ENCODE results near the gene EPHA10. TPM values are rescaled to one million over a fixed set of nuclear protein-coding genes. Genes with fewer than 3 reads are reported as not detected.
"Not testable (repeated sequence)": the region's sequence is repeated elsewhere in the genome, so short reads cannot be mapped to it uniquely, and the experiment has no call there.

The EPHA10 gene
- total RNA-seq, 1 donor from 2014 or later, result 0.37 TPM

- no peaks in the 10 kb centered on the region for H3K36me3 Mint-ChIP-seq (ENCODE audit: low read depth)
- no peak for TF ChIP-seq CTCF (IDR thresholded peaks at IDR 0.05)
- DNase-seq (ENCODE audit: low spot score), result no peak
- no peak overlapping the region for H3K4me3 Mint-ChIP-seq (ENCODE audit: unreplicated experiment)
- no peaks in the 10 kb centered on the region for H3K4me1 Mint-ChIP-seq (ENCODE audit: low read depth)
- no peaks in the 10 kb centered on the region for H3K9me3 Mint-ChIP-seq (ENCODE audit: low read depth)
- peaks cover 49% of the 10 kb centered on the region for H3K27me3 Mint-ChIP-seq (ENCODE audit: low read depth)
- H3K27ac Mint-ChIP-seq (ENCODE audit: unreplicated experiment), result no peak overlapping the region
Observed at GRCh38 chr1:37782491-37782890, 17.6 kb upstream of the EPHA10 start.

- Mint-ChIP-seq H3K9me3 (ENCODE audit: low read depth) (peaks cover 5% of the 10 kb centered on the region), H3K4me3 (ENCODE audit: unreplicated experiment) (no peak overlapping the region), H3K27me3 (ENCODE audit: low read depth) (peaks cover 39% of the 10 kb centered on the region), H3K4me1 (ENCODE audit: low read depth) (no peaks in the 10 kb centered on the region), H3K36me3 (ENCODE audit: low read depth) (no peaks in the 10 kb centered on the region), H3K27ac (ENCODE audit: unreplicated experiment) (no peak overlapping the region)
- DNase-seq (ENCODE audit: low spot score), result no peak
- no peak for TF ChIP-seq CTCF (IDR thresholded peaks at IDR 0.05)
Observed at GRCh38 chr1:37778654-37779053, 13.7 kb upstream of the EPHA10 start.

- Mint-ChIP-seq H3K4me3 (ENCODE audit: unreplicated experiment) (no peak overlapping the region), H3K36me3 (ENCODE audit: low read depth) (no peaks in the 10 kb centered on the region), H3K27ac (ENCODE audit: unreplicated experiment) (no peak overlapping the region), H3K27me3 (ENCODE audit: low read depth) (peaks cover 37% of the 10 kb centered on the region), H3K4me1 (ENCODE audit: low read depth) (no peaks in the 10 kb centered on the region), H3K9me3 (ENCODE audit: low read depth) (peaks cover 7% of the 10 kb centered on the region)
- no peak for DNase-seq (ENCODE audit: low spot score)
- TF ChIP-seq CTCF (IDR thresholded peaks at IDR 0.05), result no peak
Observed at GRCh38 chr1:37776946-37777516, 12.1 kb upstream of the EPHA10 start.

- not testable (repeated sequence) for H3K27ac Mint-ChIP-seq (ENCODE audit: unreplicated experiment); H3K4me3 Mint-ChIP-seq (ENCODE audit: unreplicated experiment); H3K4me1 Mint-ChIP-seq (ENCODE audit: low read depth); H3K9me3 Mint-ChIP-seq (ENCODE audit: low read depth); H3K36me3 Mint-ChIP-seq (ENCODE audit: low read depth); DNase-seq (ENCODE audit: low spot score)
- peaks cover 38% of the 10 kb centered on the region for H3K27me3 Mint-ChIP-seq (ENCODE audit: low read depth)
Observed at GRCh38 chr1:37771440-37771839, 6.5 kb upstream of the EPHA10 start.

- H3K27ac Mint-ChIP-seq (ENCODE audit: unreplicated experiment), result no peak overlapping the region
- H3K27me3 Mint-ChIP-seq (ENCODE audit: low read depth), result peaks cover 68% of the 10 kb centered on the region
- no peaks in the 10 kb centered on the region for H3K9me3 Mint-ChIP-seq (ENCODE audit: low read depth)
- no peak for DNase-seq (ENCODE audit: low spot score)
- no peak for TF ChIP-seq CTCF (IDR thresholded peaks at IDR 0.05)
- peaks cover 2% of the 10 kb centered on the region for H3K36me3 Mint-ChIP-seq (ENCODE audit: low read depth)
- no peak overlapping the region for H3K4me3 Mint-ChIP-seq (ENCODE audit: unreplicated experiment)
- peaks cover 9% of the 10 kb centered on the region for H3K4me1 Mint-ChIP-seq (ENCODE audit: low read depth)
Observed at GRCh38 chr1:37767488-37767887, 2.6 kb upstream of the EPHA10 start.

GRCh38 chr1:37765916-37766664 is 1.2 kb upstream of the EPHA10 start:
- Mint-ChIP-seq H3K27me3 (ENCODE audit: low read depth) (peaks cover 72% of the 10 kb centered on the region), H3K9me3 (ENCODE audit: low read depth) (no peaks in the 10 kb centered on the region), H3K4me3 (ENCODE audit: unreplicated experiment) (no peak overlapping the region), H3K36me3 (ENCODE audit: low read depth) (peaks cover 2% of the 10 kb centered on the region), H3K27ac (ENCODE audit: unreplicated experiment) (no peak overlapping the region), H3K4me1 (ENCODE audit: low read depth) (peaks cover 9% of the 10 kb centered on the region)
- no peak for DNase-seq (ENCODE audit: low spot score)
- TF ChIP-seq CTCF (IDR thresholded peaks at IDR 0.05), result no peak

Data from chondrocyte (in vitro differentiated cells).